Measurements from ENCODE around the gene UBE2K.
"Not testable (repeated sequence)": the region's sequence is repeated elsewhere in the genome, so short reads cannot be mapped to it uniquely, and the experiment has no call there.

The UBE2K gene

DNA sequence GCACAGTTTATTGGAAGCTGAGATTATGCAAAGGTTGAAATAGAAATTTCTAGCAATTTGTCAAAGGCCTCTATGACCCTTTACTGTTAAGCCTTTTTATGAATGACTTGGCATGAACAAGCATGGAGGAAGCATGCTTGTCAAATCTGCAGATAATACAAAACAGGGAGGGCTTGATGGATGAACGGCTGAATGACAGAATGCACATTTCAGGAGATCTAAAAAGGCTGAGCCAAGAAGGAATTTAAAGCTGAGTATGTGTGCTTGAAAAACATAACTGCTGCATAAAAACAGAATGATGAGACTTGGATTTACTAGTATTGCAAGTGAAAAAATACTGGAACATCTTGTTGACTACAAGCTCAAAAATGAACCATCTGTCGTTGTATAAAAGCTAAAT, 29.0 kb upstream of the UBE2K start:
- TF ChIP-seq CTCF (conservative IDR thresholded peaks at IDR 0.05) (no peak), ZFX (IDR thresholded peaks at IDR 0.05) (no peak)
- H3K27ac ChIP-seq: no peak overlapping the region

DNA sequence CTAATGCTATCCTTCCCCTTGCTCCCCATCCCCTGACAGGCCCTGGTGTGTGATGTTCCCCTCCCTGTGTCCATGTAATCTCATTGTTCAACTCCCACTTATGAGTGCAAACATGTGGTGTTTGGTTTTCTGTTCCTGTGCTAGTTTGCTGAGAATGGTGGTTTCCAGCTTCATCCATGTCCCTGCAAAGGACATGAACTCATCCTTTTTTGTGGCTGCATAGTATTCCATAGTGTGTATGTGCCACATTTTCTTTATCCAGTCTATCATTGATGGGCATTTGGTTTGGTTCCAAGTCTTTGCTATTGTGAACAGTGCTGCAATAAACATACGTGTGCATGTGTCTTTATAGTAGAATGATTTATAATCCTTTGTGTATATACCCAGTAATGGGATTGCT, 27.6 kb upstream of the UBE2K start:
- not testable (repeated sequence) for H3K27ac ChIP-seq

DNA sequence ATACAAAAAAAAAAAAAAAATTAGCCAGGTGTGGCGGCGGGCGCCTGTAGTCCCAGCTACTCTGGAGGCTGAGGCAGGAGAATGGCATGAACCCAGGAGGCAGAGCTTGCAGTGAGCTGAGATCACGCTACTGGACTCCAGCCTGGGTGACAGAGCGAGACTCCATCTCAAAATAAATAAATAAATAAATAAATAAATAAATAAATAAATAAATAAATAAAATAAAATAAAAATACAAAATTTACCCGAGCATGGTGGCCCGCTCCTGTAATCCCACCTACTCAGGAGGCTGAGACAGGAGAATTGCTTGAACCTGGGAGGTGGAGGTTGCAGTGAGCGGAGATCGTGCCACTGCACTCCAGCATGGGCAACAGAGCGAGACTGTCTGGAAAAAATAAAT, 22.3 kb upstream of the UBE2K start:
- H3K27ac ChIP-seq: not testable (repeated sequence)

DNA sequence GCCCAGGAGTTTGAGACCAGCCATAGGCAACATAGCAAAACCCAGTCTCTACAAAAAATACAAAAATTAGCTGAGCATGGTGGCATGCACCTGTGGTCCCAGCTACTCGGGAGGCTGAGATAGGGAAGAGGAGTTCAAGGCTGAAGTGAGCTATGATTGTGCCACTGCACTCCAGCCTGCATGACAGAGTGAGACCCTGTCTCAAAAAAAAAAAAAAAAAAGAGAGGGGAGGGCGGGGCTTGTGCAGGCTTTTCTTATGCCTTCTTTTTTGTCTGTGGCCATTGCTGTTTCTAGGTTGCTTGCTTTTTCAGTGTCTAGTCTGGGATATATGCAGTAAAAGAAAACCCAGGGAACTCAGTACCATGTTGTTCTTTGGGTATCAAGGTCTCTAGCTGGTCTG, 16.9 kb upstream of the UBE2K start:
- H3K27ac ChIP-seq: not testable (repeated sequence)

DNA sequence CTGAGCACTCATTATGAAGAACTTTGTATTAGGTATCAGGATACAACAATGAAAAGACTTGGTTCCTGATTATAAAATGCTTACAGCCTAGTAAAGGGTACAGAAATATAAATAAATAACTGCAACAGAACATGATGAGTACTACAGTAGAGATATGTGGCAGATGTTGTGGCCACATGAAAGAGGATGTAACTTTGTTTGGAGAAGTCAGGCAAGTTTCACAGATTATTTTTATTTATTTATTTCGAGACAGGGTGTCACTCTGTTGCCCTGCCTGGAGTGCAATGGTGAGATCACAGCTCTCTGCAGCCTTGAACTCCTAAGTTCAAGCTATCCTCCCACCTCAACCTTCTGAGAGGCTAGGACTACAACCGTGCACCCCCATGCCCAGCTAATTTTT, 15.8 kb upstream of the UBE2K start:
- no peak overlapping the region for H3K27ac ChIP-seq
- TF ChIP-seq ZFX (IDR thresholded peaks at IDR 0.05): no peak
- TF ChIP-seq CTCF (conservative IDR thresholded peaks at IDR 0.05): no peak

GRCh38 chr4:39685990-39686389, 11.9 kb upstream of the UBE2K start:
- H3K27ac ChIP-seq: no peak overlapping the region
- TF ChIP-seq ZFX (IDR thresholded peaks at IDR 0.05) (no peak), CTCF (conservative IDR thresholded peaks at IDR 0.05) (no peak)

- TF ChIP-seq CTCF (conservative IDR thresholded peaks at IDR 0.05) (no peak), ZFX (IDR thresholded peaks at IDR 0.05) (no peak)
Measured at GRCh38 chr4:39687014-39687413, 10.9 kb upstream of the UBE2K start.

GRCh38 chr4:39689970-39690369, 8.0 kb upstream of the UBE2K start:
- TF ChIP-seq CTCF (conservative IDR thresholded peaks at IDR 0.05): no peak
- no peak for TF ChIP-seq ZFX (IDR thresholded peaks at IDR 0.05)
- H3K27ac ChIP-seq: no peak overlapping the region

More at GRCh38 chr4:39687014-39687413, 10.9 kb upstream of the UBE2K start:
- H3K27ac ChIP-seq: no peak overlapping the region

DNA sequence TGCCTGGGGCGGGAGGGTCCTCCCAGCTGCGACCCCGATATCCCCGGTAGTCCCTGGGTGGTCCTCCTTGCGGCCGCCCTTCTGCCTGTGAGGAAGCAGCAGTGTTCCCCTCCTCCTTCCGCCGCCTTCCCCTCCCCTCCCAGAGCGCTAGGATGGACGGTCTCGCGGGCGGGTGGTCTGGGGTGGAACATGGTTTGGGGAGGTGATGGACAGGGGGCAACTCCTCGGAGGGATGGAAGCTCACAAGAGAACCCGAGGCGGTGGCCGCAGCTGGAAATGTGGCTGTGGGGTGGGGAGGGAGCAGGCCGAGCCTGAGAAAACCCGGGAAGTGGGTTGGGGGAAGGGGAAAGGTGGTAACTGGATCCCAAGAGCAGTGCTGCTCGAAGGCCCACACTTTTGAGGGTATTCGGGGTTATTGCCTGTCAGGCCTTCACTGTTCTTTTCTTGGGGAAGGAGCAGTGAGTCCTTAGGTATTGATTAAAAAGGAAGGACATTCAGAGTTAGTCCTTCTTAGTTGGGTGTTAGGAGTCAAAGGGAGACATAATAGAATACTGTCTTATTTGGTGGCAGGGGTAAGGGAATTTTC, 581 bp downstream of the UBE2K start:
- TF ChIP-seq CTCF (conservative IDR thresholded peaks at IDR 0.05): no peak
- peak; percentile 42; the same call in 1 of the 2 replicates for TF ChIP-seq ZFX (IDR thresholded peaks at IDR 0.05)
- H3K27ac ChIP-seq: peak overlapping the region; percentile 95

All from C4-2B (cell line).